Suppressor macrophage (primary cell): ENCODE measurements around the gene HDAC4.

Experiments
- DNase-seq, 4 experiments: peaks; one replicate each; pipeline ENCODE4 v3.0.0-alpha.2; 2020 to 2022

Gene HDAC4

GRCh38 chr2:239234191-239235175 is 166.3 kb downstream of the HDAC4 start:
- DNase-seq = peak; percentile 58 to 77 (median 68)

DNA sequence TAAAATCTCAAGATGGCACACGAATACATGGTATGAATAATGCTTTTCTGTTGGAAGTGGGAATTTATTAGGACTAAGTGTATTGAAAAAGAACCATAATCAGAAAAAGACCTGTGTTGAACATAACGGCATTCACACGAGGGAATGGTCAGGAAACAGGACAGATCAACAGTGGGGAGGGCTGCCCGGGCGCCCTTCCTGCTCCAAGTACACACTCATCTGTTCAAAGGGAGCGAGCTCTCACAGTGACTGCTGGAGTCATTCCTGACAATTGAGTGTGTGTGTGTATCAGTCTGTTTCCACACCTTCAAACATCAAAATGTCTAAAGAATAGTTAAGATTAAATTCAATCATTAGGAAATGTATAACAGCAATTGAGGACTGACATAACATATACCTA is 167.2 kb downstream of the HDAC4 start:
- DNase-seq = no peak

DNA sequence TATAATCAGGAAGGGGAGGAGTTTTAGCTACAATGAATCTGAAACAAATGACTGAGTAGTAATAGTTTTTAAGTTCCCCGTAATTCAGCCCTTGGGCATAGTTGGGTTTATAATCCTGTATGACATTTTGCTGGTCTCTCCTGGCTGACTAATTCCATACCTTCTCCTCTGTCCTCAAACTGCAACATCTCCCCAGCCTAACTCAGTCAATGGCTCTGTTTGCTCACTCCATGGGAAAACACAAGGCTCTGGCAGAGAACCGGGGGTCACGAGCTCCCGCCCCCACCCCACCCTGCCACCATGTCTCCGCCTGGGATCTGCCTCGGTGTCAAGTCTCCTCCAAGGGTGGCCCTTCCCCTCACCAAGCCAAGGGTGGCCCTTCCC is 168.6 kb downstream of the HDAC4 start:
- DNase-seq = no peak

GRCh38 chr2:239231231-239232194 is 169.3 kb downstream of the HDAC4 start:
- DNase-seq = peak; percentile 52 to 69 (median 65)

- DNase-seq = peak; percentile 82 to 96 (median 90)
These were observed 170.3 kb downstream of the HDAC4 start for GRCh38 chr2:239230318-239231052.

- DNase-seq = no peak
These were observed 171.1 kb downstream of the HDAC4 start for GRCh38 chr2:239229545-239230279.

GRCh38 chr2:239227661-239228371 is 173.0 kb downstream of the HDAC4 start:
- no peak for DNase-seq

DNA sequence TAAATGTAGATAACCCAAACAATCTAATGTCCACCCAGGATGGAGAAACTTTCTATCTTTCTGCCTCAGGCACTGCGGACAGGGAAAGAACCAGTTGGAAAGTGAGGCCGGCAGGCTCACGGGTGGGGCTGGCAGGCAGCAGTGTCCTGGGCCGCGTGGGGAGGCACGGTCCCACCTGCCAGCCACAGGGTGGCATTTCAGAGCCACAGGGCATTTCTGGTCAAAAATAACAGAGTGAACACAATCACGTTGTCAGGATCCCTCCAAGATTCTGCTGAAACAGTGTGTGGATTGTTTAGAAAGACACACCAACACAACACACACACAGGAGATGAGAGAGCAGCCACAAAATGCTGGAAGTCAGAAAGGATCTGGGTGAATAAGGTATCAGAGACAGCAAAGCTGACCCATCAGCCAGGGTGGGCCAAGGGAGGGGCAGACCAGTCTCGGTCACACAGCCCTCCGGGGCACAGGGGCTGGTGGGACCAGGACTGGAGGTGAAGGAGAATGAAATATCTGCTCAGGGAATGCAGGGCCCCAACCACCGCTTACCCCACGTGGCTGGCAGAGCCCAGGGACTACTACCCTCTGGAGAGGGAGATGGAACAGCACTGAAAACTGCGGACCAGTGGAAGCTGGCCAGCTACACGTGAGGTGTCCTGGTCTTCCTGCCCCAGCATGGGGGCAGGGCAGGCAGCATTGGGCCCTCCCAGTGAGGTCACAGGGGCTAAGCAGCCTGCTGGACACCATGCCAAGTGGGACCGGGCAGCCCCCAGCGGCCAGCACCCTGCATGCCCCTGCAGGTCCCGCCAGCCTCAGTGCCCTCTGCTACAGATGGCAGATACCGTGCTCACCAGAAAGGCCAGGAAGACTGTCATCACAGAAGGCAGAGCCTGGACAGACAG is 173.9 kb downstream of the HDAC4 start:
- no peak for DNase-seq

DNA sequence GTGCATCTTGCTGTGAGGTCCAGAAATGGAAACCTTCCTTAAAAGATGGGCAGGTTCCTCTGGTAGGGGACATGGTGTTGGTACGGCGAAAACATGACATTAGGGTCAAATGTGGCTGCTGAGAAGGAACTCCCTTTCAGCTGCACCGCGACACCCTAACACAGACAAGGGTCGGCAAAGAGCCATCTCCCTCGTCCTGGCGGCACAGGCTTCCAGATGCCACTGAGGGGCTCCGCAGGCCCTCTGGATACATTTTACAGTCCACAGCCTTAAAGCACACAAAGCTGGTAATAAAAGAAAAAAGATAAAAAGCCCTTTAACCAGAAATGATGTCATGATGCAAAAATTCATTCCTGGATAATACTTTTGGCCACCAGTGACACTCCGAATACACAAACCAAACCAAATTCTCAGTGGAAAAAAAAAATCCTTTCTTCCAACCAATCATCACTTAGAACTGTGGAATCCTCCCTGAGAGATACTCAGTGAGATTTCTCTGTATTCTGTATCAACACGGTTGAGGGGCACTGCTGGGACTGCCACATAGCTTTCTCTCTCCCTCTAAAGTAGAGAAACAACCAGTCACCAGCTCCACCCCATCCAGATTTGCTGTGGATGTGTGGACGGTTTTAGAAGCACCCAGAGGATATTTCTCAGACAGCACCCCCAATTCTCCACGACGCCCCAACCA is 174.8 kb downstream of the HDAC4 start:
- no peak for DNase-seq

DNA sequence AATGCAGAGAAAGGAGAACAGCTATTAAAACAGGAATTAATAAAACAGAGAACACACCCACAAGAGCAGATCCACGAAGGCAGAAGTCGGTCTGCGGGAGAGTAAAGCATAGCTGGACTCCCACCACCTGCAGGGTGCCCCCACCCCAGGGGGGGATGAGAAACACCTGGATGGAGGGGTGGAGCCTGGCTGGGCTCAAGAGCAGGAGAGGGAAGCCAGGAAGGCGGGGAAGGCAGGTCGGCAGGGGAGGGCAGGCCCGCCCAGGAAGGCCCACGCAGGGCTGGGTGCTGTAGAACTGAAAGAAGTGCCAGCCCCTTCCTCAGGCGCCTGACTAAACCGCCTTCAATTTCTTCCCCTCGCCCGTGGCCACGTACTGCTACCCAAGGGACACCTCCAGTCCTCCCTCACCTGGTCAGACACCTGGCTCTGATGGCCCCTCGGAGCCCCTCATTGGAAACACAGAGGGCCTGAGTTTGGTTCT is 175.4 kb downstream of the HDAC4 start:
- DNase-seq = peak; percentile 28 to 49 (median 48)

DNA sequence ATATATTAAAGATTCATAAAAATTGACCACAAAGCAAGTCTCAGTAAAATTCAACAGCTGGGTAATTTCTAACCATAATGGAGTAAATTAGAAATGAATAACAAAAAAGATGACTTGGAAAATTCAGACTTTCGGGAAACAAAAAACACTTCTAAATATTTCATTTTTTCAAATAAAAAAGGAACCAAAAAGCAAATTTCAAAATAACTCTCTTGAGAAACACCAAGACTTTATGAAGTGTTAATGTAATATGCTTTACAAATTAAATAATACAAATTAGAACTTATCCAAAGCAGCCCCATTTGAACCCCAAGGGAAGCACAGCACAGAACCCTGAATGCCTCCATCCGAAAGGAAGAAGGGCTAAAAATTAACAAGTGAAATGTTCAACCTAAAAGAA is 175.9 kb downstream of the HDAC4 start:
- DNase-seq = peak in 2 of 4 experiments; percentile 43 to 53

DNA sequence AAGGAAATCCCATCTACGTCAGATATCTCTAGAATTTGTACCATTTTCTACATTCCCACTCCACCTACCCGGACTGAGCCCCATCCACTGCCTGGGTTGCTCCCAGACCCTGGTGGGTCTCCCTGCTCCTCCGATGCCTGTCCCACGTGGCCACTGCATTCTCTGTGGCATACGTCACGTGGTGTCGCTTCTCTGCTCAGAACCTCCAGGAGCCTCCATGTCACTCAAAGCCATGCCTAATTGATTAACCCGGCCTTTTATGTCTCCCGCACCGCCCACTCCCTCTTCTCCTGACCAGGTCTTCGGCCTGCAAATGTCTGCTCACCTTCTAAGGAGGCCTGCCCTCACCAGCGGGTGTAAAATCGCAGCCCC is 176.6 kb downstream of the HDAC4 start:
- no peak for DNase-seq

GRCh38 chr2:239223310-239224198 is 177.3 kb downstream of the HDAC4 start:
- peak in 2 of 4 experiments; percentile 29 to 39 for DNase-seq

DNA sequence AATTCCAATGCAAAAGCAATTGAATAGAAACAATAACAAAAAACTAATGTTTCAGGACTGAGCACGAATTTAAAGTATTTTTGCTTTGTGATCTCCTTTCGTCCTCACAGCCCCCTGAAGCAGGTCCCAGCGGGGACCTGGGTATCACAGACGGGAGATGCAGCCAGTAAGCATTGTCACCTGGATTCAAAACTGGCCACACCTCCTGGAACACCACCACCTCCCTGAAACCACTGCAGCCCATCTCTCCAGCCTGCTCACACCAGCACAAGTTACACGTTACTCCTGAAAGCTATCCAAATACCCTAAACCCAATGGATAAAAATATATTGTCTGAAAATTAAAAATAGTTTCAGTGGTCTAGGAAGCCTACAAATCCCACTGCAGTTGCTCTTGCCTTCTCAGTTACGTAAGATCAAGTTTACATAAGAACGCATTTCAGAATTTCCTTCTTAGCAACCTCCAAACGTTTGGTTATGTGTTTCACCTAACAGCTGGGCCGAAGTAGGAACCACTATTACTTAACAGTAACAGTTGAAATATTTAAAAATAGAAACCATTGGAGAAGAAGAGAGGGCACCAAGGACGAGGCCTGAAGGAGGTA is 178.0 kb downstream of the HDAC4 start:
- peak; percentile 45 to 89 (median 72) for DNase-seq

DNA sequence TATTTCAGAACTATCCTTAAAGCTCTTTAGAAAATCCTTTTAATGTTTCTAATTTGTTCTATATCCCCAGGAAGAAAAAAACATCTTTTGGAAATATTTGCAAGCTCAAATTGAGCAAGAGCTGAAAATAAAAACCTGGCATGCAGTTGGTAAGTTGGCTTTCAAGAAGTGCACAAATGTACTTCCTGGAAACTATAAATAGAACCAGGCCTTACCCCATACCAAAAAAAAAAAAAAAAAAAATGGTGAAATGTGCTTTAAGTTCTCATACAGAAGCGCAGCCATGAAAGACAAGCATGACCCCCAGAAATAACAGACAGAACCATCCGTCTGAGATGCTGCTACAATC is 178.5 kb downstream of the HDAC4 start:
- peak; percentile 49 to 89 (median 68) for DNase-seq

- DNase-seq = peak in 1 of 4 experiments; percentile 29
These were observed 179.8 kb downstream of the HDAC4 start for GRCh38 chr2:239220981-239221396.

- peak; percentile 26 to 53 (median 44) for DNase-seq
These were observed 180.5 kb downstream of the HDAC4 start for GRCh38 chr2:239220341-239220740.
